Neuronal stem cell (in vitro differentiated cells): ENCODE results near the gene FBXO21.
"Not testable (repeated sequence)": the region's sequence is repeated elsewhere in the genome, so short reads cannot be mapped to it uniquely, and the experiment has no call there.

Source experiments
- DNase-seq: peaks from one replicate; pipeline ENCODE4 v3.0.0-alpha.2; 2013; ENCODE audit warnings: low spot score
- H2AFZ ChIP-seq: one replicate; pipeline ENCODE4 v1.6.1; 2013; ENCODE audit warnings: mild to moderate bottlenecking, low read length, inconsistent platforms
- H2AK5ac ChIP-seq: 2 replicates; pipeline ENCODE4 v1.6.1; 2013; ENCODE audit warnings: low read depth, mild to moderate bottlenecking, inconsistent platforms, low read length, moderate library complexity, mixed read lengths
- H2BK120ac ChIP-seq: 2 replicates; pipeline ENCODE4 v1.6.1; 2013; ENCODE audit warnings: low read depth, mild to moderate bottlenecking, inconsistent platforms, low read length, moderate library complexity, mixed read lengths
- H2BK12ac ChIP-seq: one replicate; pipeline ENCODE4 v1.6.1; 2013; ENCODE audit warnings: low read length, inconsistent platforms
- H2BK15ac ChIP-seq: 2 replicates; pipeline ENCODE4 v1.6.1; 2013; ENCODE audit warnings: mild to moderate bottlenecking, low read length, inconsistent platforms, mixed read lengths
- H2BK5ac ChIP-seq: one replicate; pipeline ENCODE4 v1.6.1; 2013; ENCODE audit warnings: inconsistent platforms, mild to moderate bottlenecking, low read length, moderate library complexity
- H3K14ac ChIP-seq: one replicate; pipeline ENCODE4 v1.6.1; 2013; ENCODE audit warnings: low read length, inconsistent platforms
- H3K18ac ChIP-seq: 2 replicates; pipeline ENCODE4 v1.6.1; 2013; ENCODE audit warnings: low read length, inconsistent platforms
- H3K23ac ChIP-seq: 2 replicates; pipeline ENCODE4 v1.6.1; 2013; ENCODE audit warnings: low read depth, mild to moderate bottlenecking, mixed read lengths, low read length, inconsistent platforms; ENCODE audit not compliant: poor library complexity
- H3K27ac ChIP-seq: replicated peaks from 3 replicates; pipeline ENCODE4 v1.5.1; 2013; ENCODE audit warnings: low read length, inconsistent platforms
- H3K27me3 ChIP-seq, 3 experiments: 2 replicates each; pipeline ENCODE4 v1.6.1; 2013; ENCODE audit warnings: low read length in 3 of 3, mild to moderate bottlenecking in 2 of 3, inconsistent platforms in 1 of 3, low read depth in 1 of 3, mixed read lengths in 1 of 3, moderate library complexity in 1 of 3; ENCODE audit not compliant: control insufficient read depth in 3 of 3, insufficient read depth in 3 of 3
- H3K36me3 ChIP-seq, 2 donors: replicated peaks in 1 of 2; 2 replicates each; pipeline ENCODE4 v1.6.1; 2013; ENCODE audit warnings: low read length in 2 of 2; ENCODE audit not compliant: control insufficient read depth in 2 of 2, insufficient read depth in 2 of 2
- H3K4ac ChIP-seq: 2 replicates; pipeline ENCODE4 v1.6.1; 2013; ENCODE audit warnings: inconsistent platforms, mild to moderate bottlenecking, low read length, moderate library complexity
- H3K4me1 ChIP-seq, 2 donors: 1 replicate in 1 of 2; 2 replicates in 1 of 2; pipeline ENCODE4 v1.6.1; 2013; ENCODE audit warnings: low read length in 2 of 2, low read depth in 1 of 2; ENCODE audit not compliant: control insufficient read depth in 2 of 2, insufficient read depth in 1 of 2
- H3K4me2 ChIP-seq: one replicate; pipeline ENCODE4 v1.6.1; 2013; ENCODE audit warnings: mild to moderate bottlenecking, low read length, inconsistent platforms; ENCODE audit not compliant: insufficient read depth, poor library complexity, severe bottlenecking
- H3K4me3 ChIP-seq, 2 donors: 2 replicates each; pipeline ENCODE4 v1.5.1; 2013; ENCODE audit warnings: low read length in 2 of 2, mild to moderate bottlenecking in 2 of 2, inconsistent platforms in 1 of 2, moderate library complexity in 1 of 2
- H3K79me1 ChIP-seq: one replicate; pipeline ENCODE4 v1.6.1; 2013; ENCODE audit warnings: low read depth, mild to moderate bottlenecking, inconsistent platforms, low read length, moderate library complexity
- H3K9ac ChIP-seq: one replicate; pipeline ENCODE4 v1.6.1; 2013; ENCODE audit warnings: mild to moderate bottlenecking, low read depth, low read length, inconsistent platforms; ENCODE audit not compliant: poor library complexity
- H3K9me3 ChIP-seq, 2 donors: replicated peaks in 1 of 2; 2 replicates each; pipeline versions ENCODE3 to v1.6.1; 2013; ENCODE audit warnings: low read length in 2 of 2, mild to moderate bottlenecking in 2 of 2, inconsistent platforms in 1 of 2, low read depth in 1 of 2, mixed read lengths in 1 of 2, moderate library complexity in 1 of 2; ENCODE audit not compliant: control insufficient read depth in 2 of 2, insufficient read depth in 1 of 2
- H4K8ac ChIP-seq: one replicate; pipeline ENCODE4 v1.6.1; 2013; ENCODE audit warnings: low read depth, mild to moderate bottlenecking, inconsistent platforms, low read length, moderate library complexity
- H4K91ac ChIP-seq: one replicate; pipeline ENCODE4 v1.6.1; 2013; ENCODE audit warnings: low read length, low read depth, mild to moderate bottlenecking, inconsistent platforms; ENCODE audit not compliant: poor library complexity
- WGBS, 2 donors: extraction: QIAGEN DNeasy Blood & Tissue Kit; methylation state at CpG; one replicate each; pipeline ENCODE4 v1.1.7; 2013; ENCODE audit warnings: missing lambda C conversion rate in 2 of 2, mixed read lengths in 1 of 2; ENCODE audit not compliant: insufficient read length in 2 of 2, insufficient replicate concordance in 1 of 2; ENCODE audit errors: extremely low coverage in 2 of 2; 5-methylcytosine and 5-hydroxymethylcytosine counted together

The FBXO21 gene

GRCh38 chr12:117187421-117187820 is 2.8 kb downstream of the FBXO21 start:
- Histone ChIP-seq H2AFZ (no peak overlapping the region), H4K91ac (no peak overlapping the region), H3K18ac (no peak overlapping the region), H3K23ac (no peak overlapping the region), H3K79me1 (no peaks in the 10 kb centered on the region), H3K14ac (no peak overlapping the region), H3K27me3 (peaks cover 0 to 7% (median 2%) of the 10 kb centered on the region in 3 experiments), H3K4ac (no peak overlapping the region), H3K4me2 (no peak overlapping the region), H2AK5ac (no peak overlapping the region), H3K9ac (no peak overlapping the region), H3K4me1 (peaks cover 0 to 3% of the 10 kb centered on the region in 2 donors), H3K4me3 (no peak overlapping the region), H3K27ac (no peak overlapping the region), H2BK120ac (no peak overlapping the region), H3K9me3 (peaks cover 0 to 8% of the 10 kb centered on the region in 2 donors), H2BK5ac (no peak overlapping the region), H3K36me3 (peaks cover 17 to 63% of the 10 kb centered on the region in 2 donors), H2BK15ac (no peak overlapping the region), H2BK12ac (no peak overlapping the region), H4K8ac (no peak overlapping the region)
- DNase-seq, result no peak
- no CpG with 5 or more reads among the region's 4 CpGs for WGBS, 2 donors

- Histone ChIP-seq H3K9me3 (peaks cover 2 to 24% of the 10 kb centered on the region in 2 donors), H3K4me1 (no peaks in the 10 kb centered on the region), H4K8ac (no peak overlapping the region), H3K4ac (no peak overlapping the region), H2BK120ac (no peak overlapping the region), H3K14ac (no peak overlapping the region), H2BK5ac (no peak overlapping the region), H2BK12ac (no peak overlapping the region), H4K91ac (no peak overlapping the region), H3K36me3 (peaks cover 33 to 95% of the 10 kb centered on the region in 2 donors), H3K4me3 (no peak overlapping the region), H3K4me2 (no peak overlapping the region), H3K23ac (no peak overlapping the region), H2AK5ac (no peak overlapping the region), H3K79me1 (peaks cover 3% of the 10 kb centered on the region), H3K18ac (no peak overlapping the region), H3K9ac (no peak overlapping the region), H2AFZ (no peak overlapping the region), H3K27me3 (no peaks in the 10 kb centered on the region), H3K27ac (no peak overlapping the region), H2BK15ac (no peak overlapping the region)
- no CpG with 5 or more reads among the region's 3 CpGs for WGBS, 2 donors
- no peak for DNase-seq
These were observed 7.4 kb downstream of the FBXO21 start for GRCh38 chr12:117182866-117183265.

- H2BK120ac ChIP-seq, H2AK5ac ChIP-seq, H2BK15ac ChIP-seq, H3K23ac ChIP-seq, H3K4ac ChIP-seq, H3K27ac ChIP-seq, H3K27me3 ChIP-seq, H3K18ac ChIP-seq, H3K14ac ChIP-seq, H3K4me1 ChIP-seq, H3K4me3 ChIP-seq, H4K91ac ChIP-seq, H3K9ac ChIP-seq, DNase-seq, H4K8ac ChIP-seq, H2BK5ac ChIP-seq, H3K4me2 ChIP-seq, H2BK12ac ChIP-seq, H3K79me1 ChIP-seq, H2AFZ ChIP-seq: not testable (repeated sequence)
- WGBS, 2 donors, result no CpG with 5 or more reads among the region's 8 CpGs
- Histone ChIP-seq H3K9me3 (peaks cover 2 to 24% of the 10 kb centered on the region in 2 donors), H3K36me3 (peaks cover 37 to 99% of the 10 kb centered on the region in 2 donors)
These were observed 8.8 kb downstream of the FBXO21 start for GRCh38 chr12:117181468-117181843.

GRCh38 chr12:117180758-117181467 is 9.4 kb downstream of the FBXO21 start:
- Histone ChIP-seq H3K27me3 (no peaks in the 10 kb centered on the region), H2AFZ (no peak overlapping the region), H2BK12ac (no peak overlapping the region), H3K9me3 (peaks cover 2 to 24% of the 10 kb centered on the region in 2 donors), H2AK5ac (no peak overlapping the region), H4K91ac (no peak overlapping the region), H3K9ac (no peak overlapping the region), H4K8ac (no peak overlapping the region), H3K23ac (no peak overlapping the region), H3K36me3 (peaks cover 36 to 99% of the 10 kb centered on the region in 2 donors), H2BK120ac (no peak overlapping the region), H3K4me2 (no peak overlapping the region), H2BK15ac (no peak overlapping the region), H2BK5ac (no peak overlapping the region), H3K27ac (no peak overlapping the region), H3K79me1 (peaks cover 3% of the 10 kb centered on the region), H3K14ac (no peak overlapping the region), H3K4me3 (no peak overlapping the region), H3K4ac (no peak overlapping the region), H3K18ac (no peak overlapping the region), H3K4me1 (no peaks in the 10 kb centered on the region)
- WGBS, 2 donors, result no CpG with 5 or more reads among the region's 4 CpGs
- no peak for DNase-seq
